Choroid plexus epithelial cell (primary cell): ENCODE measurements around the gene PCGF3.

Experiments used
- DNase-seq: peaks from one replicate; pipeline ENCODE4 v3.0.0-alpha.2; 2010; ENCODE audit warnings: low read depth
- H3K4me3 ChIP-seq: 2 replicates; pipeline ENCODE4 v1.5.1; 2011; ENCODE audit warnings: low read depth, mild to moderate bottlenecking, control low read depth, low read length, moderate library complexity
- CTCF ChIP-seq: conservative IDR thresholded peaks from 2 replicates; pipeline ENCODE4 v1.5.1; 2011; ENCODE audit warnings: low read depth, mild to moderate bottlenecking, control low read depth, inconsistent platforms, low read length, moderate library complexity

Gene PCGF3

GRCh38 chr4:717601-718320, 12.1 kb downstream of the PCGF3 start:
- no peak for TF ChIP-seq CTCF
- DNase-seq = no peak
- H3K4me3 ChIP-seq = no peak overlapping the region

GRCh38 chr4:718460-718859, 12.8 kb downstream of the PCGF3 start:
- H3K4me3 ChIP-seq = no peak overlapping the region
- no peak for DNase-seq
- no peak for TF ChIP-seq CTCF

DNA sequence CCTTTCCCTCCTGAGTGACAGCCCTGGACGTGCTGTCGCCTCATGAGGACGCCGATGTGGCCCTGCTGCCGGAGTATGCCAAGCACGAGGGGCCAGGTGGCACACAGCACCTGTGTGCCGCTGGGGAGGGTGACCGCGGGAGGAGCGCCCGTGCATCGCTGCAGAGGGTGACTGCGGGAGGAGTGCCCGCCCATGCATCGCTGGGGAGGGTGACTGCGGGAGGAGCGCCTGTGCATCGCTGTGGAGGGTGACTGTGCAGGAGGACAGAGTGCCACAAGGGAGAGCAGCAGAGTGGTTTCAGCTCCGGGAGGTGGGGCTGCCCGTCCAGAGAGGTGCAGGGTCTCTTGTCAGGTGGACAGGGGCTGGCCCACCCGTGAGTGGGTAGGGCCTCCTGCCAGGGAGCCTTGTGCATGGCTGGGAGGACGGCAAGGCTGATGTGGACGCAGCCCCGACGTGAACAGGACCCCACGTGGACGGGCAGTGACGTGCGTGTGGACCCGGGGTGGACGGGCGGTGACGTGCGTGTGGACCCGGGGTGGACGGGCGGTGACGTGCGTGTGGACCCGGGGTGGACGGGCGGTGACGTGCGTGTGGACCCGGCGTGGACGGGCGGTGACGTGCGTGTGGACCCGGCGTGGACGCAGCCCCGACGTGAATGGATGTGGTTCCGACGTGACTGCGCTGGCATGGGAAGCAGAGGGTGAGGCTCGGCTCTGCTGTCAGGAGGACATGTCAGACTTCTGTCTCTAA, 14.7 kb downstream of the PCGF3 start:
- no peak overlapping the region for H3K4me3 ChIP-seq
- no peak for DNase-seq
- no peak for TF ChIP-seq CTCF

GRCh38 chr4:721261-722168, 15.9 kb downstream of the PCGF3 start:
- TF ChIP-seq CTCF = no peak
- no peak overlapping the region for H3K4me3 ChIP-seq
- no peak for DNase-seq

- DNase-seq = no peak
- TF ChIP-seq CTCF = no peak
- no peak overlapping the region for H3K4me3 ChIP-seq
These were observed 16.6 kb downstream of the PCGF3 start for GRCh38 chr4:722169-722725.

DNA sequence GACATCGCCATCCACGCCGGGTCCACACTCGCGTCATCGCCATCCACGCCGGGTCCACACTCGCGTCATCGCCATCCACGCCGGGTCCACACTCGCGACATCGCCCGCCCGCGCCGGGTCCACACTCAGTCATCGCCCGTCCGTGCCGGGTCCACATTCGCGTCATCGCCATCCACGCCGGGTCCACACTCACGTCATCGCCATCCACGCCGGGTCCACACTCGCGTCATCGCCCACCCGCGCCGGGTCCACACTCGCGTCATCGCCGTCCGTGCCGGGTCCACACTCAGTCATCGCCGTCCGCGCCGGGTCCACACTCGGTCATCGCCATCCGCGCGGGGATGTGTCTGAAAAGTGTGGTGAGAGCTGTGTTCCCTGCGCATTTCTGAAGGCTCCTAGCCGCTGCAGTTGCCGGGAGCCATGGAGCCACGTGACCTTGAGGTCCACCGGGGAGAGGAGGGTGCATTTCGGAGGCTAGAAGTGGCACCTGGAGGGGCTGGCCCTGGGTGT, 17.3 kb downstream of the PCGF3 start:
- no peak overlapping the region for H3K4me3 ChIP-seq
- no peak for DNase-seq
- no peak for TF ChIP-seq CTCF
